ENCODE results near the gene POLE.

GRCh38 chr12:132618683-132619043 lies 68.5 kb downstream of the POLE start, which contains the start of gene P2RX2:
- TF ChIP-seq, protein P1, sequence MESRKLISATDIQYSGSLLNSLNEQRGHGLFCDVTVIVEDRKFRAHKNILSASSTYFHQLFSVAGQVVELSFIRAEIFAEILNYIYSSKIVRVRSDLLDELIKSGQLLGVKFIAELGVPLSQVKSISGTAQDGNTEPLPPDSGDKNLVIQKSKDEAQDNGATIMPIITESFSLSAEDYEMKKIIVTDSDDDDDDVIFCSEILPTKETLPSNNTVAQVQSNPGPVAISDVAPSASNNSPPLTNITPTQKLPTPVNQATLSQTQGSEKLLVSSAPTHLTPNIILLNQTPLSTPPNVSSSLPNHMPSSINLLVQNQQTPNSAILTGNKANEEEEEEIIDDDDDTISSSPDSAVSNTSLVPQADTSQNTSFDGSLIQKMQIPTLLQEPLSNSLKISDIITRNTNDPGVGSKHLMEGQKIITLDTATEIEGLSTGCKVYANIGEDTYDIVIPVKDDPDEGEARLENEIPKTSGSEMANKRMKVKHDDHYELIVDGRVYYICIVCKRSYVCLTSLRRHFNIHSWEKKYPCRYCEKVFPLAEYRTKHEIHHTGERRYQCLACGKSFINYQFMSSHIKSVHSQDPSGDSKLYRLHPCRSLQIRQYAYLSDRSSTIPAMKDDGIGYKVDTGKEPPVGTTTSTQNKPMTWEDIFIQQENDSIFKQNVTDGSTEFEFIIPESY (IDR thresholded peaks at IDR 0.05), result no peak
- TF ChIP-seq CTCF (IDR thresholded peaks at IDR 0.05; ENCODE audit: low read depth, low read length, missing input control) (no peak), ATF3 (IDR thresholded peaks at IDR 0.05) (no peak), HNF4A (conservative IDR thresholded peaks at IDR 0.05) (no peak), EGR1 (IDR thresholded peaks at IDR 0.05; ENCODE audit: low read depth in 2 of 2) (no peak)
- TF ChIP-seq, protein P2, sequence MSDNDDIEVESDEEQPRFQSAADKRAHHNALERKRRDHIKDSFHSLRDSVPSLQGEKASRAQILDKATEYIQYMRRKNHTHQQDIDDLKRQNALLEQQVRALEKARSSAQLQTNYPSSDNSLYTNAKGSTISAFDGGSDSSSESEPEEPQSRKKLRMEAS (IDR thresholded peaks at IDR 0.05), result no peak
